Neuron (in vitro differentiated cells): ENCODE results near the gene ADRA2C.

Experiments used
- H2AFZ ChIP-seq: one replicate; pipeline ENCODE4 v1.6.1; 2013; ENCODE audit warnings: low read depth, mild to moderate bottlenecking, inconsistent platforms, low read length, moderate library complexity
- H3K27me3 ChIP-seq: one replicate; pipeline ENCODE4 v1.6.1; 2013; ENCODE audit warnings: low read length; ENCODE audit not compliant: insufficient read depth
- H3K36me3 ChIP-seq: one replicate; pipeline ENCODE4 v1.6.1; 2013; ENCODE audit warnings: low read length; ENCODE audit not compliant: insufficient read depth
- H3K4me1 ChIP-seq: one replicate; pipeline ENCODE4 v1.6.1; 2013; ENCODE audit warnings: low read length; ENCODE audit not compliant: insufficient read depth
- H3K4me3 ChIP-seq: 2 replicates; pipeline ENCODE4 v1.5.1; 2013; ENCODE audit warnings: mild to moderate bottlenecking, low read length, moderate library complexity
- H3K9me3 ChIP-seq: one replicate; pipeline ENCODE4 v1.6.1; 2013; ENCODE audit warnings: low read length

ADRA2C gene

GRCh38 chr4:3770323-3771163, 4.4 kb downstream of the ADRA2C start:
- Histone ChIP-seq H3K36me3 (no peaks in the 10 kb centered on the region), H3K4me1 (no peaks in the 10 kb centered on the region), H3K27me3 (peaks cover 71% of the 10 kb centered on the region), H2AFZ (no peak overlapping the region), H3K4me3 (no peak overlapping the region), H3K9me3 (peaks cover 5% of the 10 kb centered on the region)

- Histone ChIP-seq H3K9me3 (peaks cover 5% of the 10 kb centered on the region), H2AFZ (no peak overlapping the region), H3K4me3 (no peak overlapping the region), H3K4me1 (no peaks in the 10 kb centered on the region), H3K27me3 (peaks cover 78% of the 10 kb centered on the region), H3K36me3 (no peaks in the 10 kb centered on the region)
These were observed 5.1 kb downstream of the ADRA2C start for GRCh38 chr4:3771164-3771809.

- Histone ChIP-seq H3K4me1 (no peaks in the 10 kb centered on the region), H3K27me3 (peaks cover 75% of the 10 kb centered on the region), H2AFZ (no peak overlapping the region), H3K36me3 (no peaks in the 10 kb centered on the region), H3K4me3 (no peak overlapping the region), H3K9me3 (peaks cover 2% of the 10 kb centered on the region)
These were observed 5.8 kb downstream of the ADRA2C start for GRCh38 chr4:3771939-3772495.

GRCh38 chr4:3772632-3773031, 6.4 kb downstream of the ADRA2C start:
- Histone ChIP-seq H3K9me3 (no peaks in the 10 kb centered on the region), H3K36me3 (no peaks in the 10 kb centered on the region), H3K27me3 (peaks cover 72% of the 10 kb centered on the region), H2AFZ (no peak overlapping the region), H3K4me1 (no peaks in the 10 kb centered on the region), H3K4me3 (no peak overlapping the region)

GRCh38 chr4:3773552-3774001, 7.4 kb downstream of the ADRA2C start:
- no peak overlapping the region for H3K4me3 ChIP-seq
- peaks cover 62% of the 10 kb centered on the region for H3K27me3 ChIP-seq
- no peaks in the 10 kb centered on the region for H3K4me1 ChIP-seq
- H3K9me3 ChIP-seq, result no peaks in the 10 kb centered on the region
- no peak overlapping the region for H2AFZ ChIP-seq
- H3K36me3 ChIP-seq, result no peaks in the 10 kb centered on the region

- no peaks in the 10 kb centered on the region for H3K9me3 ChIP-seq
- H2AFZ ChIP-seq, result no peak overlapping the region
- no peaks in the 10 kb centered on the region for H3K36me3 ChIP-seq
- peaks cover 54% of the 10 kb centered on the region for H3K27me3 ChIP-seq
- H3K4me1 ChIP-seq, result no peaks in the 10 kb centered on the region
- H3K4me3 ChIP-seq, result no peak overlapping the region
These were observed 8.2 kb downstream of the ADRA2C start for GRCh38 chr4:3774253-3774883.

GRCh38 chr4:3775005-3775404, 8.8 kb downstream of the ADRA2C start:
- H3K36me3 ChIP-seq, result no peaks in the 10 kb centered on the region
- no peaks in the 10 kb centered on the region for H3K4me1 ChIP-seq
- H3K4me3 ChIP-seq, result no peak overlapping the region
- peaks cover 49% of the 10 kb centered on the region for H3K27me3 ChIP-seq
- no peak overlapping the region for H2AFZ ChIP-seq
- H3K9me3 ChIP-seq, result no peaks in the 10 kb centered on the region

- Histone ChIP-seq H3K27me3 (peaks cover 43% of the 10 kb centered on the region), H3K4me1 (no peaks in the 10 kb centered on the region), H3K4me3 (no peak overlapping the region), H3K9me3 (no peaks in the 10 kb centered on the region), H2AFZ (no peak overlapping the region), H3K36me3 (no peaks in the 10 kb centered on the region)
These were observed 9.4 kb downstream of the ADRA2C start for GRCh38 chr4:3775576-3775975.

- H3K4me1 ChIP-seq, result no peaks in the 10 kb centered on the region
- H3K36me3 ChIP-seq, result no peaks in the 10 kb centered on the region
- H3K4me3 ChIP-seq, result no peak overlapping the region
- H2AFZ ChIP-seq, result no peak overlapping the region
- H3K27me3 ChIP-seq, result peaks cover 35% of the 10 kb centered on the region
- no peaks in the 10 kb centered on the region for H3K9me3 ChIP-seq
These were observed 10.2 kb downstream of the ADRA2C start for GRCh38 chr4:3776166-3777032.

GRCh38 chr4:3777033-3777390, 10.8 kb downstream of the ADRA2C start:
- Histone ChIP-seq H3K36me3 (no peaks in the 10 kb centered on the region), H3K4me3 (no peak overlapping the region), H3K27me3 (peaks cover 31% of the 10 kb centered on the region), H3K9me3 (no peaks in the 10 kb centered on the region), H3K4me1 (no peaks in the 10 kb centered on the region), H2AFZ (no peak overlapping the region)

- Histone ChIP-seq H3K4me1 (no peaks in the 10 kb centered on the region), H2AFZ (no peak overlapping the region), H3K27me3 (peaks cover 28% of the 10 kb centered on the region), H3K4me3 (no peak overlapping the region), H3K9me3 (no peaks in the 10 kb centered on the region), H3K36me3 (no peaks in the 10 kb centered on the region)
These were observed 11.5 kb downstream of the ADRA2C start for GRCh38 chr4:3777669-3778068.

GRCh38 chr4:3779509-3779908, 13.3 kb downstream of the ADRA2C start:
- no peak overlapping the region for H2AFZ ChIP-seq
- no peaks in the 10 kb centered on the region for H3K9me3 ChIP-seq
- no peaks in the 10 kb centered on the region for H3K4me1 ChIP-seq
- H3K27me3 ChIP-seq, result peaks cover 19% of the 10 kb centered on the region
- no peak overlapping the region for H3K4me3 ChIP-seq
- no peaks in the 10 kb centered on the region for H3K36me3 ChIP-seq
